Stimulated activated CD4-positive, alpha-beta T cell treated with anti-CD3 and anti-CD28 coated beads, Interleukin-4, amount 100 ng/mL, for 1 hour (primary cell): ENCODE measurements around the gene COL5A1.

ENCODE experiments used
- DNase-seq: peaks from one replicate; pipeline ENCODE4 v3.0.0-alpha.2; 2020

COL5A1 gene

DNA sequence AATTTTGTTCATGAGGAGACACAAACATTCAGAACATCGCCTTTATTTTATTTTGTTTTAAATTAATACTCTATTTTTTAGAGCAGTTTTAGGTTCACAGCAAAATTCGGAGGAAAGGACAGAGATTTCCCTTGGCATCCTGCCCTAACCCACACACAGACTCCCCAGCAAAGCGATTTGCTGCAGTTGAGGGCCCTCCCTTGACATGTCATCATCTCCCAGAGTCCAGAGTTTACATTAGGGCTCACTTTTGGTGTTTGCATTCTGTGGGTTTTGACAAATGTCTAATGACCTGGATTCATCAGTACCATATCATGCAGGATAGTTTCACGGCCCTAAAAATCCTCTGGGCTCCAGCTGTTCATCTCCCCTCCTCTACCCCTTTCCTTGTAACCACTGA is 33.6 kb upstream of the COL5A1 start:
- DNase-seq, result no peak

DNA sequence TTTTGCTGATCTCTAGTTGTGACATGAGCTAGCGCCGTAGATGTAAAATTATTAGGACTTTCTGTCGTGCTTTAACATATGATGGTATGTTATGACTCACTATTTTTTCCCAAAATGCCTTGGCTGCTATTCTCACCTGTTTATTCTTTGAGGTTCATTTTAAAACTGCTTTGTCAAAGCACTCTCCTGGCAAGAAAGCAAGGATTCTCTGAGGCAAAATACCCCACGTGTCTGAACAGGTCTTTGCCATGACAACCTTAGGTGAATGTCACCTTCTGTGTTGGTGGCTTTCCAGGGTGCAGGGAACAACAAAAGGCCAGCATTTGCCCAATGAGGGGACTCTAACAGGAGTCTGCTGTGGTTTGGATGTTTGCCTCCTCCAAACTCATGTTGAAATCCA is 30.6 kb upstream of the COL5A1 start:
- no peak for DNase-seq

DNA sequence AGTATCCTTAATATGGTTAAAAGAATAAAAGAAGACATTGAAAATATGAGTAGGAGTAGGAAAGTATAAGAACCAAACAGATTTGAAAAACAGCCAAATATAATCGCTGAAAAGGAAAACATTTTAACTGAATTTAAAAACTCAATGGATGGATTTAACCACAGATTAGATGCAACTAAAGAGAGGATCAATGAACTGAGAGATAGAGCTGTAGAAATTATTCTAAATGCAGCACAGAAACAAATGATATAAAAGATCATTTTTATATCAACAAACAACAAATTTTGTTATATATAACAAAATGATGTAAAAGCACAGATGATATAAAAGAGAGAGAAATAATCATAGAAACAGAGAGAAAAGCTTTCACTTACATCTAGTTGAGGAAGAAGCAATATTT is 29.3 kb upstream of the COL5A1 start:
- no peak for DNase-seq

DNA sequence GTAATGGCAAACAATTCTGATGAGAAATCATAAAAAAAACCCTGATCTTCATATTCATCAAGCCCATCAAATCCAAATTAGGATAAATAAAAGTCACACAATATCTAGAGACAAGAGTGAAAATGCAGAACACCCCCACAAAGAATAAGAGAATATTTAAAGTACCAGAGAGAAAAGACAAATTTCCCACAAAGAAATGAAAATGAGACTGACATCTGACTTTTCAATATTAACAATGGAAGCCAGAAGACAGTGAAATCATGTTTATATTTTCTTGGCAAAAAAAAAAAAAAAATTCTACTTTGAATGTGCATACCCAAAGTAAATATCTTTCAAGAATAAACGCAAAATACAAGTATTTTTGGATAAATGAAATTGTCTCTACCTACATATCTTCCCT is 28.9 kb upstream of the COL5A1 start:
- no peak for DNase-seq

DNA sequence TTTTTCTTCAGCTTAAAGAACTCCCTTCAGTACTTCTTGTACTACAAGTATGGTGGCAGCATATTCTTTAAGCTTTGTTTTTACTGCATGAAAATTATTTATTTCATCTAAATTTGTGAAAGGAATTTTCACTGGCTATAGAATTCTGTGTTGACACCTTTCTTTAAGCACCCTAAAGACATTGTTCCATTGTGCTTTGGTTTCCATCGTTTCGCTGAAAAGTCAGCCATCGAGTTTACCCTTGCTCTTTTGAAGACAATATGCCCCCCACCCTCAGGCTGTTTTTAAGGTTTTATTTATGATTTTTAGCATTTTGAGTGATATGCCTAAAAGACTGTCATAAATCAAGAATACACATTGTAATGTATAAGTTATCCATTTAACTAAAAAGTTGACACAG is 27.3 kb upstream of the COL5A1 start:
- no peak for DNase-seq

DNA sequence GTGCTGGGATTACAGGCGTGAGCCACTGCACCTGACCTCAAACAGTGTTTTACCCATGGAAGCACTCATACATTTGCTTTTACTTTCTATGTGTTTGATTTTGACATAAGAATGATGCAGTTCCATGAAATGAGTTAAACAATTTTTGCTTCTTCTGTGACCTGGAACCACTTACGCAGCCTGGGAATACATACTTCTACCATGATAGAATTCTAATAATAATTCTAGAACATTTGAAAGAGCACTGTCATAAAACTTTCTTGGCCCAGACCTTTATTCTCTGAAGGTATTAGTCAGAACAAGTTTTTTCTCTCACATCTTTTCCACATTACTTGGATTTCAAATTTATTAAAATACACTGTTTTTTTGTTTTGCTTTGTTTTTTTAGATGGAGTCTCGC is 25.3 kb upstream of the COL5A1 start:
- no peak for DNase-seq

DNA sequence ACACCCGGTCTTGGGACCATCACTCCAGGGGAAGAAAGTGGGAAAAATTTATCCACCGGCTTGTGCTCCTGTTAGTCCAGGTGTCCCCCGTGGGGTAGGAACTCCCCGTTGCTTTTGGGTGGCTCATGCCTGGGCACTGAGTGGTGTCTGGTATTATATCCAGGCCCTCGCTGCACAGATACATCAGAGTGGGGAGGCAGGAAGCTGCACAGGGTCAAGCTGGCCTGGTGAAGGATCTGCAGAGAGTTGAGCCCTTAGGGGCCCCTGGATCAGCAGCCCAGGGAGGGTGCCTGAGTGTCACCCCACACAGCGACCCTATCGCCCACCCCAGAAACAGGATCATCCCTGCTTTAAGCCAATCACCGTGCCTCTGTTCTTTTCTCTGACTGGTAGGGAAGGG is 24.4 kb upstream of the COL5A1 start:
- DNase-seq, result no peak

DNA sequence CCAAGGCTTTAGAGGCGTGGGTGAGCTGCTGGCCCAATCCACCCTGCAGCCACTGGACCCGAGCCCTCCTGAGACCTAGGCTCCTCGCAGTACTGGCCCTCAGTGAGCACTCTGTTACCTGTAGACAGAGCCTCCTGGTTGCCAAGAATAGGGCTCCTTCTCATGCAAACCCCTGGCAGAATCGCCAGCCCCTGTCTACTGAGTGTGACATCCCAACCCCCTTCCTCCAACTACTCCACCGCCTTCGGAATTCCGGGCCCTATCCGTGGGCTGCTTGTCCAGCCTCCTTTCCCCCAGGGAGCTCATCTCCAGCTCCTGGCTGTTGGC is 23.8 kb upstream of the COL5A1 start:
- DNase-seq, result no peak

DNA sequence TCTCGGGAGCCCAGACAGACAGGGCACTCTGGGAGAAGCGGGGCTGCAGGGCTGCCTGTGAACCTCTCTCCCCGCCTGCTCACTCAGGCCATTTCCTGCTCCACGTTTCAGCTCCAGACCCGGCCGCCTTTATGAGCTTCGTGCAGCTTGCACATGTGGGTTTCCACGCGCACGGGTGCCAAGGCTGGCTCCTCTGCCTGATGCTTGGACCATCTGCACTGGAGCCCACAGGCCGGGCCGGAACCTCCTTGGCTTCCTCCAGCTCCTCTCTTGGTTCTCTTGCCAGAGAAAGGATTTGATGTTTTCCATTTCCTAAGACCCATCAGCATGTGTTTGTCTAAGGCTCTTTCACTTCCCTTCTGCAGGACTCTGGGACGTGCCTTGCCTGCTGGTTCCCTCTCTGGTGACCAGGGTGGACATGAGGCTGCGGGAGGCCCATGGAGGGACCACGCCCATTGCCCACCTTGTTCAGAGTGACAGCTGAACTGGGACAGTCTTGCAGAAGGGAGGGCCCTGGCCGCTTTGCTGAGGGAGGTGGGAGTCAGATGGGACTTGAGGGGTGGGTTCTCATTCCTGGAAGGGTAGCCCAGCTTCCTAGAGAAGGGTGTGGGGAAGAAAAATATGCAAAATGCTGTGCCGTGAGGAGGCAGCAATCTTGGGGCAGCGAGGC is 23.3 kb upstream of the COL5A1 start:
- DNase-seq, result no peak

DNA sequence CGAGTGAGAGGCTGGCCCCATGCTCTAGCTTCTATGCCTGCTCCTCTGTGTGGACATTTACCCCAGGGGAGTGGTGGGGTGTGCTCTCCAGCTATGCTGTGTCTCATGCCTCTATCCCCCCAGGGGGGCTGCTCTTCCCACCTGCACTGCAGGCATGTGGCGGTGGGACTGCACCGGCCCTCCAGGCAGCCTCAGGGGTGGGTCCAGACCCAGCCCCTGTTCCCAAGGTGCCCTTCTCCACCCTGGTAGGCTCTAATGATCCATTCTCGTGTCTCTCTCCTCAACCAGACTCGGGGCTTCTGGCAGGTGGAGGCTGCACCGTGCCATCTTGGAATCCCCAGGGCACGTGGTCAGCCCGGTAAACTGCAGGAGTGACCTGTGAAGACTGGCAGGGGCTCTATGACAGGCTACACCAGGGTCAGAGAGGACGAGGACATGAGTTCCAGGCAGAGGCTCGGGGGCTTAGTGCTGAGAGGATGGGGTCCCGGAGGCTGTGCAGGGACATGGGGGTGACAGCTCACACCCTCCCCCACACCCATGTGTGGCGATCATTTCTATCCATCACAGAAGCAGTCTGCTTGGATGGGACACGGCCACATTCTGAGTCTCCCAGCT is 22.7 kb upstream of the COL5A1 start:
- no peak for DNase-seq

DNA sequence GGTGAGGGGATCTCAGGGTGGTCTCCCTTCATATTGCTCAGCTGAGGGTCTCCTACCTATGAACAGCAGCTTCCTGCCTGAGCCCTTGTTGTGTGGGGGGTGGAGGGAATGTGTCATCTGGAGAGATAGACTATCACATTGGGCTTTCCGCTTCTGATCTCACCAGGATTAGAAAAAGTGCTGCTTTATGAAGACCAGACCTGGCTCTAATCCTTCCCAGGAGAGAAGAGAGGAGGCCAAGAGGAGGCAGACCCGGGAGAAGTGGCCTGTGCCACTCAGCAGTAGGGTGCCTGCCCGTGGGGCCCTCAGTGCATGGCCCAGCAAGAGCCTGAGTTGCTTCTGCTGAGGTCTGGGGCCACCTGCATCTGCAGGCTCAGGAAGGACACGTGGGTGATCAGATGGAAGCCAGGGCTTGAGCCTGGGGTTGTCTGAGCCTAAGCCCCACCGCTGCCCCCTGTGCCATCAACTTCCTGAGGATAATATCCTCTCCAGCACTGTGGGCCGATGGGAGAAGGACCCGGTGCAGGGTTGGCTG is 22.1 kb upstream of the COL5A1 start:
- no peak for DNase-seq

DNA sequence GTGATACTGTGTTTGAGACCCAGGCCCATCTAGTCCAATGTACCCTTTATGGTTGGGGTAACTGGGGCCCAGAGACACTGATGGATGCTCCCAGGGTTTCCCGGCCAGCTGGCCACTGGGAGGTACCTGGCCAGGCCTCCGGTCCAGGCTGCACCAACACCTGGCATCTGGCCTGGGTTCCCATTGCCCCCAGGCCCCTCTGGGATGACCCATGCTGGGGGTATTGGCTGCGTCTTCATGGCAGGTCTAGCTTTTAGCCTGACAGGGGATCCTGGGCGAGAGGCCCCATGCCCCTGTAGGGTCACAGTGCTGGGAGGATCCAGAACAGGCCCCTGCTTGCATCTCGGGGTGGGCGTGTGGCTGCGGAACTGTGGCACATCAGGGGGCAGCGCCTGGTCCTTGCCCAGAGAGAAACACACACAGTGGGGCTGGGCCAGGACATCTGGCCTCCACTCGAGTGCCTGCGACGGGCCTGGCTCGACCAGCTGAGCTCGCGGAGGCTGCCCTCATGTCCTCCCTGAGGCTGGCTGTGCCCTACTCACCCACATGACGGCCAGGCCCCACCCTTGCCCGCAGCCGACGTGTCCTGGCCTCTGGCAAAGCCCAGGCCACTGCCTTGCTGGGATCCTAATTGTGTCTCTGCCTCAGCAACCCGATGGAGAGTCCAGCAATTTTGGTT is 21.5 kb upstream of the COL5A1 start:
- DNase-seq, result no peak

DNA sequence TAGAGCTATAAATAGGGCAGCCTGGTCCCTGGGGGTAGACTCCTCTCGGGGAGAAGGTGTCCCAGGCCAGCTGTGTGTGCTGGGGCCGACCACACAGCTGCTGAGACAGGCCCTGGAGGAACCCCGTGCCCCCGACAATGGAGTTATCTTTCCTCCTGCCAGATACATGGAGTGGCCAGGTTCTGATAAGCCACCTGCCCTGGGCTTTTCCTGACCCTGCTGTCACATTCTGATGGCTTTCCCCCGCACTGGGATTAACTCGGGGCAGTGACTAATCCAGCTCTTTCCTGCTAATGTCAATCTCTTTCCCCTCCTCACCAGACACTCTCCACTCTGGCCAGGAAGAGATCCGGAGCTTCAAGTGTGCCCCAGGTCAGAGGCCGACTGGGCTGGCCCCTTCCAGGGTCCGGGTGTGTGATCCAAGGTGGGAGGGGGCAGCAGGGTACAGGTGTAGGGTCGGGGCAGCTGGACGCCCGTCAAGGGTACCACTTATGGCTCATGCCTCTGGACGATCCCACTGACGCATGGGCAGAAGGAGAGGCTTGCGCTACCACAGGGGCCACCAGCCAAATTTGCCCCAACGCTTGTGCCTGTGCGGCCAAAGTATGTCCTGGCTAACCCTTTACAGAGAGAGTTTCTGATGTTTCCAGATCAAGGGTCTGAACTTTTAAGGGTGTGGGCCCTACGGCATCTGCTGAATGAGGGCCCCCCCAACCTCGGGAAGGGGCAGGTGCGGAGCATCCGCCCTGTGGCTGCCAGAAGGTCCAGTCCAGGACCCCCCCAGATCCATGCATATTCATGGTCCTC is 20.6 kb upstream of the COL5A1 start:
- DNase-seq, result no peak

DNA sequence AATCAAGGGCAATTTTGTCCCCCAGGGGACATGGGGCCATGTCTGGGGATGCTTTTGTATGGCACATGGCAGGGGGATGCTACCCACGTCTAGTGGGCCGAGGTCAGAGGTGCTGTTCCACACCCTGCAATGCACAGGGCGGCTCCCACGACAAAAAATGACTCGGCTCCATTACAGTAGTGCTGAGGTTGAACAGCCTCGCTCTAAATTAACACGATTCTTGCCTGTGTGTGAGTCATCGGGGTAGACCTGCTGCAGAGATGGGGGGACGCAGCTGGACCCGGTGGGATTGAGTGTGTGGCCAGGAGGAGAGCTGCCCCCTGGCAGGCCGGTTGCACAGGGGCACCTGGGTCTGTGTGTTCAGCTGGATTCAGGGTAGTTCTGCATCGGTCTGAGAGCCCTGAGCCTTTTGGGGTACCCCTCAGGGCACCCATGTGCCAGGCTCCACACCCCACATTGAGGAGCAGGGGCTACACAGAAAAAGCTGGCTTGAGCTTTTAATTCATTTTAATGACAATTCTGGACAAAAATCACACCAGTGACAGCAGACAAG is 20.0 kb upstream of the COL5A1 start:
- DNase-seq, result no peak

DNA sequence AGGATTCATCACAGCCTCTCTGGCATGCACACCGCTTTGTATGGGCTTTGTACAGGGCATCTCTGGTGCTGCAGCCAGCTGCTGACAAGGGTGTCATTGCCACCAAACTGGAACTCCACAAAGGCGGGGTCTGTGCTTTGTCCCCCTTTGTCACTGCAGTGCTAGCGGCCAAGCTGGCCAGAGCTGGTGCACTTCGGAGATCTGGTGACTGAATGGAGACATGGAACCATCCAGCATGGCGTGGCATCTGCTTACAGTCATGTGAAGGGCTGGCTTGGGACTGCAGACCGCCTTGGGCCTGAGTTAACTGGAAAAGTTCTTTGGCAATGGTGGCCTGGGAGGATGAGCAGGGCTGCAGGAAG is 18.7 kb upstream of the COL5A1 start:
- DNase-seq, result no peak

DNA sequence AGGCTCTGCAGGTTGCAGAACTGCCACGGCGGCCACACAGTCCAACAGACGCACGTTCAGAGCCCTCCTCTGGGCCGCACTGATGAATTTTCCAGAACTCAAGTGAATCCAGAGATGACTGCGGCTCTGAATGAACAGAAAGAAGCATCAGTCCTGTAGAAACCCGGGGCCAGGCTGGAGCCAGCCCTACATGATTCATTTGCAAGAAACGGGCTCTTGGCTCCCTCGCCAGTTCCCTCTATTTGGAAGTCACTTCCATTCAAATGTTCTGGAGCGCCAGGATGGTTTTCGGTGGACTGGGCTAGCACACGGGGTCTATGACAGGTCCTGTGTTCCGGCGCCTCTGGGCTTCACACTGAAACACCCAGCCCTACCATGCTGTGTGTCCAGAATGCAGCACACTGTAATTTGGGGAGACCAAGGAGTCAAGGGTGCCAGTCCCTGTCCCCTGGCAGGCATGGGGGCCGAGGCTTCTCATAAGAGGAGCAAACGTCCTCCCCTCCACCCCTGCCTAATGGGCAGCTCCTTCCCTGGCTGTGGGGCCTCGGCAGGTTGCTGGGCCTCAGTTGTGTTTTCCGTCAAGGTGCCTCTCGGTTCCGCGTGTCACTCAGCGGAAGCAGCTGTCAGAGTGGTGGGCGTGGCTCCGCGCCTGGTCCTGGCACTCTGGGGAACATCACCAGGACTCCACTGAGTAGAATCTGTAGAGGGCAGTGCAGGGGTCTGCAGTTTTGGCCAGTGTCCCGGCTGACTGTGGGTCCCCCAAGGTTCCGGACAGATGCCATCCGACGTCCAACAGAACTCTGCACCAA is 18.1 kb upstream of the COL5A1 start:
- DNase-seq, result no peak

DNA sequence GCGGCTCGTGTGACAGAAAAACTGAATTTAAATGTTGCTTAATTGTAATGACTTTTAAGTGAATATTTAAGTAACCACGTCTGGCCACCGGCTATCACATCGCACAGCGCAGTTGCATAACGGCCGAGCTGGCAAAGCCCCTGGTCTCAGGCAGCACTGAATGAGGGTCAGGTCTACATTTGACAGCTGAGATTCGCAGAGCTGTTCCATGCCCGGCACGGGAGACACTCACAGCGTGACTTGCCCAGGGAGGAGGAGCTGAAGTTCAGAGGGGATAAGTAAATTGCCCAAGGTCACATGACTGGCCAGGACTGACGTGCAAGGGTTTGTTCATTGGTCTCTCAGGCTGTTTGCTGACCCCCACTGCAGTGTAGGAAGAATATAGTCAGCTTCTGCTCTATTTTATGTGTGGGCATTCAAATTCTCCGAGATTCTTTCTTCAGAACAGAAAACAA is 17.4 kb upstream of the COL5A1 start:
- no peak for DNase-seq

DNA sequence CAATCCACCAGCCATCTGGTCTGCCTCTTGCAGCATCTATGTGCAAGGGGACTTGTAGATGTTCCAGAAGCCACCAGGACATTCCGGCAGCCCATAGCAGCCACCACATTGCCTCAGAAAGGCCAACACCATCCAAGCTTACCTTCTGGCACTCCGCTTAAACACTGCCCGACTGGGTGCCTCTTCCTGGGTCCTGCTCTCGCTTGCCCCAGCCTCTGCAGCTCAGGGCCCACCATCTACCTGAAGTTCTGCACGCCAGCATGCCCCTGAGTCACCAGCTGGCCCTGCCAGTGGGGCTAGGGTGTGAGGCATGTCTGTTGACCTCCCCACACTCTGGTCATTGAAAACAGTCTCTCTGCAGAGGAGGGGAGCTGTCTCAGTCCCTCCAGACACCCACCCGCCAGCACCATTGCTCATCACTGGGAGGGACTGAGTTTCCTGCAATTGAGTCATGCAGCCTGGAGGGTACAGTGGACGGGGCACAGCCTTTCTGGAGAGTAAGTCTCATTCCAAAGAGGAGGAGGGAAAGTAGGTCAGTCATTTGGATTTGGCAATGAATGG is 16.9 kb upstream of the COL5A1 start:
- DNase-seq, result no peak

DNA sequence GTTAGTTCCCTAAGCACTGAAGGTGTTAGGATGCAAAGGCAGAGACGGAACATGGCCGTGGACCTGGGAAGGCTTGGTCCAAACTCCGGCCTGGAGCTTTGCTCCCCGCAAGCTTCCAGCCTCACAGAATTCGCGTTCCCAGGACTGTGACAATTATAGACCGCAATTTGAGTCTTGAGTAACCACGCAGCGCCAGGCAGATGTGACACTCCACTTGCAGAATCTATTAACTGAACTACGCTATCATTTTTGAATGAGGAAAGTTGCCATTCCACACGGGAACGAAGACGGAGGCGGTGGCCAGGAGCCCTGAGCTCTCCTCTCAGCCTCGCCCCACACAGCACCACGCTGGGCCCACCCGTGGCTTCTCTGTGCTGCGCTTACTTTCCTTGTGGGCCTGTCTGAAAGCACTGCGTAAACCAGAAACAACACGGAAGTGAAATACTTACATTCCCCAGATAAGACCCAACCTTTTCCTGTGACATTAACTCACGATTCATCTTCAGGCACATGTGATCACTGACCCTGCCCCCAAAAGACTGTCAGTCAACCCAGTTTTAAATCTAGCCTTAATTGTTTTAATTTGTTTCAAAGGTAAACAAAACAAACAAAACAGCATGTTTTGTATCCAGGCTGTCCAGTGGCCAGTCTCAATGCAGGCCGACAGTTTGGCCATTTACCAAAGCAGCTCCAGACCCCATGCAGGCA is 16.1 kb upstream of the COL5A1 start:
- no peak for DNase-seq

DNA sequence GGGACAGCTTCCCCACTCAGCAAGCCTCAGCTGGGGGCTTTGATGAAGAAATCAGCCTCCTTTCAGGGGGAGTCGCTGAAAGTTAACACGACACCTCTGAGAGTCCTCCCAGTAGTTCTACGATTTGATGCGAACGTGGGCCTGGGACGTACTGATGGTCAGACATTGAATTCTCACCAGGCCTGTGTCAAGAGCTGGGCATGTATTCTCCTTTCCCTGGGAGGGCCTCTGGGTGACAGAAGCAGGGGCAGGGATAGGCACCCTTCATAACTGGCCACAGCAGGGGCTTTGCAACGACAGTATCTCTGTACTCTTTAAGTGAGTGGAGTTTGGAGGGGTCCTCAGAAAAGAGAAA is 15.6 kb upstream of the COL5A1 start:
- no peak for DNase-seq
